Measurements from ENCODE around the gene BTG2.

Gene BTG2

GRCh38 chr1:203342192-203342940 is 37.0 kb downstream of the BTG2 start:
- DNase-seq (ENCODE audit: low spot score) = no peak

DNA sequence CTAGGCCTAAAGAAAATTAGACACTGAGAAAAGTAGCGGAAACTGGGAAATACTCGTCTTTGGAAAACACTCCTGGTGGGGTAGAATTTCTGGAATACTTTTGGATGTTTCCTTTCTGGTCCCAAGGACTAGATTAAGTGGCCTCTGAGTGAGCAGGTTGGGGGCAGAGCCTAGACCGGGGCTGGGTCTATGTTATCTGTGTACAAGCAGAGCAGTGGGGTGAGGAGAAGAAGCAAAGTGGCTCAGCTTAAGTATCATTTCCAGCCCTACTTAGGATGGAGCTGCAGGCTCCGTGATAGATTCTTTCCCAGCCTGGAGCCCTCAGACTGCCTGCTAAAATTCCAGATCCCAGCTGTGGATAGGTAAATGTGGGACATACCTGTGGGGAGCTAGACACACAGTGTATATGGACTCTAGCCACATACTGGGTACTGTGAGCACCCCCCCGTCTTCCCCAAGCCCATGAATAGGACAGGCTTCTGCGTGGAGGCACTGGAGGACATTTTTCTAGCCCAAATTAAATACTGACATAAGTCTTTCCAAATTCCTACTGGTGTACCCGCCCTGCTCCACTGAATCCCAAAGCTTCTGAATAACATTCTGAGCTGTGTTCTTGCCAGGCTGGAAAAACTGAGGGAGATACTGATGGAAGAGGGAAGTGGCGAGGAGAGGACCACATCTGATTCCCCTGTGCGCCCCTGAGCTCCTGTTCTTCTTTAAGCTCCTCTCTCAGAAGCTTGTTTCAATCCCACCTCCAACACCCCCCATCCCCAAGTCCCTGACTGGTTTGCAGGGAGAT is 38.8 kb downstream of the BTG2 start:
- no peak for DNase-seq (ENCODE audit: low spot score)

DNA sequence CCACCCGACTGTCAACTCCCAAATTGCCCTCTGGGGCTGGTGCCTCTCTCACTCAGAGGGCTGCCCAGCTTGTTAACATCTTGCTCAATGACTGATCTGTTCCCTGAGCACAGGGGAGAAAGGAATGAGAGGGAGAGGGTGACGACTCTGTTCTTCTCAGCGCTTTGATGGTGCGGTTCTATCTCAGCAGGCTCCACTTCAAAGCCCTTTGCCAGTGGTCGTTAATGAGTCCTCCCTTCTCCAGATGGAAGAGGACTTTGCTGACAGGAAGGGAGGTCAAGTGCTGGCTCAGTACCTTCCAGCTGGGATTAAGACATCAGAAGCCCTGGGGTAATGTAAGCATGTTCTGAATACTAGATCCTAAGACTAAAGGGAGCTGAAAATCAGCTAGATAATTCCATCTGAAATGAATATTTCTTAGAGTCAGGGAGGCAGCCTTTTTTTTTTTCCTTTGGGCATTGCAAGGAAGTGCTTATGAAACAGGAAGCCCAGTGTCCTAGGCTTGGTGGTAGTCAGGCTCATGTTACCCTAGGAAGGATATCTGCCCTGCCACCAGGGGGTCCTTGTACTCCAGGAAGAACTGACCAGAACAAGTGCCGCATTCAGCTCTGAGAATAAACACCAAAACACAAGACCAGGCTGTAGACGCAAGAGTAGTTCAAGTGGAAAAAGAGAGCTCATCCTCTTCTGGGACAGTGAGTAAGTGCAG is 40.9 kb downstream of the BTG2 start:
- no peak for DNase-seq (ENCODE audit: low spot score)

DNA sequence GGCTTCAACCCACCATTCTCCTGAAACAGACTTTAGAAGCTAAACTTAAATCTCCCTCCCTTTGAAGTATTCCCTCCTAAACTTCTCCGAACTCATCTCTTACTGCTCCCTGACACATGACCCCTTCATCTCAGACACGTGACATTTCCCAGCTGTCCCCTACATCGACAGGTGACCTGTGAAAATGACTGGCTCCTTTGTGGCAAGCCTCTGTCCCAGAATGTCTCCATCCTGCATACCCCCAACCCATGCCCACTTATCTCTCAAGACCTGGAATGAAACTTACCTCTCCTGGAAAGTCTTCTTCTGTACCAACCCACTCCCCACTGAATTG is 41.4 kb downstream of the BTG2 start:
- no peak for DNase-seq (ENCODE audit: low spot score)

DNA sequence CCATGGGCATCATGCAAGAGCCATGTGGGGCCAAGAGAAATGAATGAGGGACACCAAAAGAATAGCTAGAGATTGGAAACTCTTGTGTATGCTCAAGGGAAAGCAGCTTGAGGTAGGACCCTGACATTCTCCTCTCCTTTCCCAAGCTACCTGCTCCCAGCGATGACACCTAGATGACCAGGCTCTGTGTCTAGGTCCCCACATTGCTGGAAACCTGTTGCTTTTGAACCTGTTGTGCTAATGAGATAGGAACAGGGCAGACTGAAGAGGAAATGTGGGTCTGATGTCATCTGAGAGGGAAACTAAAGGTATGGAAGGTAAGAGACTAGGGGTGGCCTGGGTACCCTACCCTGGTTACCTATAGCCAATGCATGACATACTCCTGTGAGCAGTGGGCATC is 43.8 kb downstream of the BTG2 start:
- DNase-seq (ENCODE audit: low spot score) = no peak

- DNase-seq (ENCODE audit: low spot score) = no peak
These were observed 44.6 kb downstream of the BTG2 start for GRCh38 chr1:203349773-203350524.

DNA sequence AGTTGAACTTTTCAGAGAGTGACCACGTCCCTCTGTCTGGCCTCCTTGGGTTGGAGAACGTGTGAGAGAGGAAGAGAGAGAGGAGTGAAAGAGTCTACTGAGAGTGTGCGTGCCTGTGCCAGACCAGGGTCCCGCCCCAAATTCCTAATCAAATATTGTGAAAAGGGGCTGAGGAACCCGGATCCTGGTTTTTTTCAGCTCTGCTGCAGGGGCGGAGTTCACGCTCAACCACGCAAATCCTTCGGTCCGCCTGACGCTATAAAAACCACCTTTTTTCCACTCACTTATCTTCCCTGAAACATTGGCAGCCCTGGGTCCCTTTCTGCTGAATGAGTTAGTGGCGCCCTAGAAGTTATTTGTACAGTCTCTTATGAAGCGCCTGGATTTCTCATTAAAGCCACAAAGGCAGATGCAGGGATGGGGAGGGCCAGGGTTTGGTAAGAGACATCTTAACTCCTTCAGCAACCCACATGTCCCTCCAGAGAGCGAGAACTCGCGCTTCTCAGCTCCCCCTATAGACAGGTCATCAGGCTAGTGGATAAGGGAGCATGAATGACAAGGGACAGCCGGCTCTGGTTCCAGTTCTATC is 45.8 kb downstream of the BTG2 start, which contains the start of gene FMOD:
FMOD (minus strand) TSS at position 86 of the 589 bp plus-strand sequence. CDS start 2,852 bp downstream, outside the sequence.
- DNase-seq (ENCODE audit: low spot score) = peak; percentile 85

- no peak for DNase-seq (ENCODE audit: low spot score)
These were observed 48.2 kb downstream of the BTG2 start for GRCh38 chr1:203353486-203353885.

DNA sequence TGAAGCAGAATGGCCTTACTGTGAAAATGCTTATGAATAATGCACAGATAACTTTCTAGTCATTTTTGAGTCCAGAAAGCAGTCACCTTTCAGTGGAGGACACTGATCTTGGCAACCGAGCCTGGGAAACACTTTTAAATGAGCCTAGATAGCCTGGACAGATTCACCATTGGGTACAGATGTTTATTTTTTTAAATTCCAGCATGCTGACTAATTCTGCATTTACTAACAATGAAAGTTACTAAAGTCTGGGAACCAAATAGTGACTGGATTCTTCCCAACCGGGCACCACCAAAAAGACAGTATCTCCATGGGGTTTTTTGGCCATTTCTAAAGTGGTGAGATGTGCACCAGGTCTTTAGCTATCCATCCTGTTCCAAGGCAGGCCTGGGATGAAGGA is 48.9 kb downstream of the BTG2 start:
- no peak for DNase-seq (ENCODE audit: low spot score)

- no peak for DNase-seq (ENCODE audit: low spot score)
These were observed 53.8 kb downstream of the BTG2 start for GRCh38 chr1:203359010-203359571.

Measured in left forelimb (tissue), 1 donor.